GM12873 (cell line): ENCODE results near the gene ANXA1.

Experiments
- TF ChIP-seq, protein P1 (sequence below): IDR thresholded peaks from 2 replicates; pipeline ENCODE4 v1.5.1; 2012; ENCODE audit warnings: low read depth, mild to moderate bottlenecking, moderate library complexity, low read length, control low read depth; ENCODE audit not compliant: insufficient read depth; ENCODE audit errors: missing control alignments

ANXA1 gene

DNA sequence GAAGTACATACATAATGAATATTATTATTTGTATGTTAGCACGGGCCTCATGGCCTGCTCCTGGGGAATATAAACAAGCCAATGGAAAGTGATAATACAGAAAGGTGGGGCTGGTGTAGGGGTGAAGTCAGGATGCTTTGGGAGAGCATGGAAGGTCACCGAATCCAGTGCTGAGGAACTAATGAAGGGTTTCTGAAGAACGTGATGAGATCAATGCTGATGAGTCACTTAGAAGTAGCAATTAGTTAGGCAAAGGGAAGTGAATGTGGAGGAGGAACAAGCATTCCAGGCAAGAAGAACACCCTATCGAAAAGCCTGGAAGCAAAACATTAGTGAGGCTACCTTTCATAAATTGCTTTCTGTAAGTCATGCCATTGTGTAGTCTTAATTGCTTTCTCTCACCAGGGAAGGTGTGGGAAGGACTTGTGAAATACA, 2.1 kb downstream of the ANXA1 start:
- TF ChIP-seq, protein P1, sequence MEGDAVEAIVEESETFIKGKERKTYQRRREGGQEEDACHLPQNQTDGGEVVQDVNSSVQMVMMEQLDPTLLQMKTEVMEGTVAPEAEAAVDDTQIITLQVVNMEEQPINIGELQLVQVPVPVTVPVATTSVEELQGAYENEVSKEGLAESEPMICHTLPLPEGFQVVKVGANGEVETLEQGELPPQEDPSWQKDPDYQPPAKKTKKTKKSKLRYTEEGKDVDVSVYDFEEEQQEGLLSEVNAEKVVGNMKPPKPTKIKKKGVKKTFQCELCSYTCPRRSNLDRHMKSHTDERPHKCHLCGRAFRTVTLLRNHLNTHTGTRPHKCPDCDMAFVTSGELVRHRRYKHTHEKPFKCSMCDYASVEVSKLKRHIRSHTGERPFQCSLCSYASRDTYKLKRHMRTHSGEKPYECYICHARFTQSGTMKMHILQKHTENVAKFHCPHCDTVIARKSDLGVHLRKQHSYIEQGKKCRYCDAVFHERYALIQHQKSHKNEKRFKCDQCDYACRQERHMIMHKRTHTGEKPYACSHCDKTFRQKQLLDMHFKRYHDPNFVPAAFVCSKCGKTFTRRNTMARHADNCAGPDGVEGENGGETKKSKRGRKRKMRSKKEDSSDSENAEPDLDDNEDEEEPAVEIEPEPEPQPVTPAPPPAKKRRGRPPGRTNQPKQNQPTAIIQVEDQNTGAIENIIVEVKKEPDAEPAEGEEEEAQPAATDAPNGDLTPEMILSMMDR = no peak

DNA sequence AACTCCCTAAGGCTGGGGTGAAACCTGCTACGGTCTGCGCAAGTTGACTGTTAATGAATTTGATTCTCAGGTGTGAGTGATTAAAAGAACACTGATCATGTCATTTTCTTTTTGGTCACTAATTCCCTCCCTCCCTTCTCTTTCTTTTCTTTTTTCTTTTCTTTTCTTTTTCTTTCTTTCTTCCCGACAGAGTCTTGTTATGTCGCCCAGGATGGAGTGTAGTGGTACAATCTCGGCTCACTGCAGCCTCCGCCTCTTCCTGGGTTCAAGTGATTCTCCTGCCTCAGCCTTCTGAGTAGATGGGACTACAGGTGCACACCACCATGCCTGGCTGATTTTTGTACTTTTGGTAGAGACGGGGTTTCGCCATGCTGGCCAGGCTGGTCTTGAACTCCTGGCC, 2.6 kb downstream of the ANXA1 start:
- TF ChIP-seq, protein P1 = no peak

DNA sequence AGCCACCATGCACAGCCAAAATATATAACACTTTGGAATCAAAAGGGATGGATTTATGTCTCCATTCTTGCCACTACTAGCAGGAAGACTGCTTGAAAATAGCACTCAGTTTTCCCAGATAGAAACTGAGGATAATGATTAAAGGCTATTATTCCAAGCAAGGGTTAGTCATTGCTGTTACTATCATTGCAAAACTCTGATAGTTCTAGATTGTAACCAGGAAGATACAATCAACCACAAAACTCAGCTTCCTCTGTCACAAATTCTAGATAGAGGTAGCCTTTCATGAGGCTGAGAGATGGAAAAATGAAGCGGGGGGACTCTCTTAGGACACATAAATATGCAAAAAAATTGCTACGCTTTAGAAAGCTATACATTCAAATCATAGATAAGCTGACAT, 3.1 kb downstream of the ANXA1 start:
- TF ChIP-seq, protein P1 = no peak

DNA sequence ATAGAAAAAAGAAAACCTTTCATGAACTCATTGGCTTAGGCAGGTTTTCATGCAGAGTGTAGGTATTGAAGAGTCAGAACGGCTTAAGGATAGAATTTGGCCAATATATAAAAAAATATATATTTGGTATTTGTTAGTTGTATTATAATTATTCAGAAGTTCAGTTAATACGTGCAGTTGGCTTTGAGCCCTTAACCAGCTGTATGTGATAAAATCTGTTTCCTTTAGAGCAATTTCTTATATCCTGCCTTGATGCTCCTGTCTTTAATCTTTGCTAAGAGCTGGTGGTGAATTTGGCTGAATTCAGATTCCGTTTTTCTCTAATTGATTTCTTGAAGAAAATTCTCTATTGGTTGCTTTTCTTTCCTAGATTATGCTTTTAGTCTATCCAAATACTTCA, 3.7 kb downstream of the ANXA1 start:
- TF ChIP-seq, protein P1 = no peak

DNA sequence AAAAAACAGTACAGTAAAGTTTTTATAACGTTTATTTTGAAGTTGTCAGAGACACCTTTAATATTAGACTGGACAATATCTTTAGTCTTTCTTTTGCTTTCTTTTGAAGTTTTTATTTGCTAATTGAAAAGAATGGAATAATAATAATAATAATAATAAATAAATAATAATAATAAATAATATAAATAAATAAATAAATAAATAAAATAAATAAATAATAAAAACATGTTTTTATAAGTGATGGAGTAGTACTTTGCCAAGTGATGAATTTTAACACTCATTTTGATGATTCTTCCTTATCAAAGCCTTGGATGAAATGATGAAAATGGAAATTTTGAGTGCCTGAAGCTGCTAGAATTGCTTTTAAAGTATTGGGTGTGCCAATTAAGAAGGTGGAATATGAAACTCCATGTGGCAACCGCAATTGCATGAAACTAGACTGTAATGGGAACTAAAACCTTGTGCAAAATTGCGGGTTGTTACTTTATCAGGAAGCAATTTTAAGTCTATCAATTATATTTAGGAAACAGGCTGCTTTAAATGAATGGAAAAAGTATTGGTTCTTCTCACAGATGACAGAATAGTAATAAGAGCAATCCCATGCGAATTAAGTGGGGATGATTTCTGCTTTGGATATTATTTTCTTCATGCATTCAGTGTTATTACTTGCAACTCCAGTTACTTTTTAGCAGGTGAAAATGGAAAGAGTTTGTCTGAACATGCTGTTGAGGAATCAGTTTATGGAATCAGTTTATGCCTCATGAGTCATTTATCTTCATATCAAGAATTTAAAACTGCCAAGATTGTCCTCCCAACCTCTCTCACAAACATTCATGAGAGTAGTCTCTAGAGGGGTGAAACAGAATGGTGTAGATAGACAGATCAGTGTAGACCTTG, 4.6 kb downstream of the ANXA1 start:
- TF ChIP-seq, protein P1 = no peak

DNA sequence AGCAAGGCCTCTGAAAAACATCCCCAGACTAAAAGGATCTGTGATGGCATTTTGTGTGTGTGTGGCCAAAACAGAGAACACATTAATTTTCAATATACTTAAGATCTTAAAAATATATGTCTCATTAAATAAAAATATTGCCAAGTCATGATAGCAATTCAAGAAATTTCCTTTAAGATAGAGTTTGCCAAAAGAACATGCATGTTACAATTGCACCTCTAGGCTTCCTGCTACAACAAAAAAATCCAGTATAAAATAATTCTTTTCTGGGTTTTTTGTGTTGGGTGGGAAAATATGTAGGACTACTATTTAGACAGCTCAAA, 5.2 kb downstream of the ANXA1 start:
- TF ChIP-seq, protein P1 = no peak

DNA sequence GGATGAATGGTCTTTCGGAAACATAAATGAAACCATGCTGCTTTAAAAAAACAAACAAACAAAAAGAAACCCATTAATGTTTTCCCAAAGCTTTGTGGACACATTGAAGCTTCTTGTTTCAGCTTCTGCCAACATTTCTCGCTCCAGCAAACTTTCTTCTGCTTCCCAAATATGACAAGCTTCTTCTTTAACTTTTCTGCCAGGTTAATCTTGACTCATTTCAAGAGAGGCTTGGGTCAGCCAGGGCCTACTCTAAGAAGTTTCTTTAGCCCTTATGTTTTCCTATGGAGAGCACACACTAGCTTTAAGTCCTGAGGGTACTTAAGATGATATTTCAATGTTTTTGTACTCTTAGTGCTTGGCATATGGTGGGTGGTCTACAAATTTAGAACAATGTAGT, 6.1 kb downstream of the ANXA1 start:
- TF ChIP-seq, protein P1 = no peak
